RWPE2 (cell line): Measurements from ENCODE around the gene PCGF3.

Experiments
- ATAC-seq: fragments of 200-7000 bp; cut with Tn5 transposase; 3 replicates; pipeline ENCODE4 v1.9.1; 2021; ENCODE audit warnings: low read depth
- DNase-seq: peaks from one replicate; pipeline ENCODE4 v3.0.0-alpha.2; 2020; ENCODE audit warnings: low spot score
- H3K27ac ChIP-seq: fragments of 450-650 bp; 2 replicates; pipeline ENCODE4 v1.5.1; 2017; ENCODE audit warnings: mild to moderate bottlenecking; ENCODE audit not compliant: poor library complexity, severe bottlenecking
- H3K27me3 ChIP-seq: fragments of 250-450 bp; sonication (Bioruptor Pico); 2 replicates; pipeline ENCODE4 v1.5.1; 2021; ENCODE audit warnings: mild to moderate bottlenecking, moderate library complexity; ENCODE audit not compliant: insufficient read depth, poor library complexity, severe bottlenecking
- H3K36me3 ChIP-seq: fragments of 250-450 bp; sonication (Bioruptor Pico); 2 replicates; pipeline ENCODE4 v1.5.1; 2020; ENCODE audit warnings: low read depth, mild to moderate bottlenecking, moderate library complexity
- H3K4me1 ChIP-seq: fragments of 250-450 bp; sonication (Bioruptor Pico); 2 replicates; pipeline ENCODE4 v1.5.1; 2021; ENCODE audit warnings: mild to moderate bottlenecking, moderate library complexity; ENCODE audit not compliant: insufficient read depth, poor library complexity, severe bottlenecking
- H3K4me3 ChIP-seq: fragments of 250-450 bp; sonication (Bioruptor Pico); 2 replicates; pipeline ENCODE4 v1.5.1; 2021; ENCODE audit warnings: mild to moderate bottlenecking, moderate library complexity; ENCODE audit not compliant: severe bottlenecking
- H3K9me3 ChIP-seq: fragments of 250-450 bp; sonication (Bioruptor Pico); 2 replicates; pipeline ENCODE4 v1.5.1; 2021; ENCODE audit warnings: mild to moderate bottlenecking, moderate library complexity; ENCODE audit not compliant: severe bottlenecking
- CTCF ChIP-seq: fragments of 450-650 bp; IDR thresholded peaks from one replicate; pipeline ENCODE4 v1.5.1; 2017; ENCODE audit warnings: mild to moderate bottlenecking, moderate library complexity; ENCODE audit not compliant: poor library complexity, severe bottlenecking

PCGF3 gene

GRCh38 chr4:793093-793861 is 87.6 kb downstream of the PCGF3 start:
- H3K27me3 ChIP-seq: peaks cover 27% of the 10 kb centered on the region
- H3K9me3 ChIP-seq: no peaks in the 10 kb centered on the region
- DNase-seq: no peak
- TF ChIP-seq CTCF: no peak
- H3K27ac ChIP-seq: no peak overlapping the region
- H3K4me3 ChIP-seq: no peak overlapping the region
- H3K4me1 ChIP-seq: no peaks in the 10 kb centered on the region
- H3K36me3 ChIP-seq: no peaks in the 10 kb centered on the region
- ATAC-seq: no peak

- ATAC-seq: no peak
- Histone ChIP-seq H3K27ac (no peak overlapping the region), H3K4me1 (peaks cover 4% of the 10 kb centered on the region), H3K27me3 (peaks cover 27% of the 10 kb centered on the region), H3K9me3 (no peaks in the 10 kb centered on the region), H3K4me3 (no peak overlapping the region), H3K36me3 (no peaks in the 10 kb centered on the region)
- DNase-seq: no peak
- TF ChIP-seq CTCF: no peak
Measured at GRCh38 chr4:793941-794621, 88.4 kb downstream of the PCGF3 start.

GRCh38 chr4:794900-795725 is 89.5 kb downstream of the PCGF3 start:
- TF ChIP-seq CTCF: no peak
- Histone ChIP-seq H3K36me3 (no peaks in the 10 kb centered on the region), H3K27me3 (peaks cover 27% of the 10 kb centered on the region), H3K9me3 (no peaks in the 10 kb centered on the region), H3K4me3 (no peak overlapping the region), H3K4me1 (peaks cover 7% of the 10 kb centered on the region), H3K27ac (no peak overlapping the region)
- ATAC-seq (no peak), DNase-seq (no peak)

GRCh38 chr4:795726-796119 is 90.1 kb downstream of the PCGF3 start:
- Histone ChIP-seq H3K27me3 (peaks cover 27% of the 10 kb centered on the region), H3K36me3 (no peaks in the 10 kb centered on the region), H3K4me1 (peaks cover 7% of the 10 kb centered on the region), H3K4me3 (no peak overlapping the region), H3K9me3 (no peaks in the 10 kb centered on the region), H3K27ac (no peak overlapping the region)
- DNase-seq (no peak), ATAC-seq (no peak)
- TF ChIP-seq CTCF: no peak
